Endothelial cell of umbilical vein (primary cell): ENCODE results near the gene ABCG5. TPM values are rescaled to one million over a fixed set of nuclear protein-coding genes. Genes with fewer than 3 reads are reported as not detected.

Experiments
- BruUV-seq: library from RNA; stranded (reverse); fragments of 400-500 nt; replicated peaks from 2 replicates; lab custom pipeline; 2021; lab: Mats Ljungman, UMichigan
- CTCF ChIA-PET: fragments of 300-600, 350-600 bp; sonication (Branson Sonifier 250); formaldehyde crosslinking; loops from one replicate; lab custom pipeline; 2021; ENCODE audit warnings: antibody characterized with exemption, inconsistent platforms; lab: Charles Lee
- POLR2A ChIA-PET: fragments of 300-600, 350-600 bp; sonication (Branson Sonifier 250); formaldehyde crosslinking; loops from one replicate; lab custom pipeline; 2021; ENCODE audit warnings: antibody characterized with exemption, inconsistent platforms; lab: Charles Lee
- DNase-seq: peaks from one replicate; pipeline ENCODE4 v3.0.0-alpha.2; 2011; ENCODE audit warnings: low read depth, low spot score
- FAIRE-seq: peaks from 2 replicates; lab custom pipeline; 2011; peaks lifted over from hg19 to GRCh38; lab: Jason Lieb, UNC
- H2AFZ ChIP-seq: 2 replicates; pipeline ENCODE4 v1.6.0; 2012; ENCODE audit warnings: low read depth, low read length, control low read depth, inconsistent platforms
- H3K27ac ChIP-seq: 2 replicates; pipeline ENCODE4 v1.5.1; 2011; ENCODE audit warnings: low read depth, mild to moderate bottlenecking, control low read depth, low read length, moderate library complexity; ENCODE audit not compliant: insufficient read depth
- H3K27me3 ChIP-seq, 2 experiments: 2 replicates each; pipeline versions ENCODE4 v1.6.0 to v1.6.1; 2011; ENCODE audit warnings: low read length in 2 of 2, mixed read lengths in 1 of 2; ENCODE audit not compliant: control insufficient read depth in 2 of 2, insufficient read depth in 2 of 2
- H3K36me3 ChIP-seq, 2 experiments: 2 replicates in 1 of 2; 3 replicates in 1 of 2; pipeline ENCODE4 v1.5.1; 2011; ENCODE audit warnings: low read length in 2 of 2, mild to moderate bottlenecking in 1 of 2, moderate library complexity in 1 of 2; ENCODE audit not compliant: control insufficient read depth in 2 of 2, insufficient read depth in 2 of 2; ENCODE audit errors: extremely low read depth in 1 of 2
- H3K4me1 ChIP-seq: 3 replicates; pipeline ENCODE4 v1.5.1; 2011; ENCODE audit warnings: mild to moderate bottlenecking, low read length; ENCODE audit not compliant: control insufficient read depth, insufficient read depth; ENCODE audit errors: extremely low read depth
- H3K4me2 ChIP-seq: 2 replicates; pipeline ENCODE4 v1.6.1; 2011; ENCODE audit warnings: low read length, control low read depth, mixed read lengths; ENCODE audit not compliant: insufficient read depth
- H3K4me3 ChIP-seq, 3 experiments: fragments of 200-600 bp in 1 of 3; sonication (generic), shearing (Covaris generic) in 1 of 3; replicated peaks in 1 of 3; 2 replicates each; pipeline ENCODE4 v1.5.1; 2011 to 2016; ENCODE audit warnings: control low read depth in 3 of 3, low read length in 3 of 3, mild to moderate bottlenecking in 2 of 3, inconsistent platforms in 1 of 3, low read depth in 1 of 3, moderate library complexity in 1 of 3; ENCODE audit not compliant: insufficient read depth in 1 of 3
- H3K79me2 ChIP-seq: 2 replicates; pipeline ENCODE4 v1.6.0; 2012; ENCODE audit warnings: low read length, inconsistent platforms; ENCODE audit not compliant: control insufficient read depth, insufficient read depth
- H3K9ac ChIP-seq: replicated peaks from 2 replicates; pipeline ENCODE3; 2011; ENCODE audit warnings: low read length, control low read depth; ENCODE audit not compliant: insufficient read depth; ENCODE audit errors: extremely low read depth
- H3K9me1 ChIP-seq: replicated peaks from 3 replicates; pipeline ENCODE4 v1.6.0; 2011; ENCODE audit warnings: mild to moderate bottlenecking, low read length; ENCODE audit not compliant: control insufficient read depth, insufficient read depth; ENCODE audit errors: extremely low read depth
- H3K9me3 ChIP-seq: replicated peaks from 2 replicates; pipeline ENCODE4 v1.5.1; 2012; ENCODE audit warnings: low read length, inconsistent platforms; ENCODE audit not compliant: control insufficient read depth, insufficient read depth
- H4K20me1 ChIP-seq: replicated peaks from 2 replicates; pipeline ENCODE3; 2011; ENCODE audit warnings: mild to moderate bottlenecking, low read length; ENCODE audit not compliant: control insufficient read depth, insufficient read depth; ENCODE audit errors: extremely low read depth
- CTCF ChIP-seq, 2 donors: IDR thresholded peaks; 1 replicate in 1 of 2; 2 replicates in 1 of 2; pipeline ENCODE4 v1.5.1; 2011; ENCODE audit warnings: low read length in 2 of 2, mild to moderate bottlenecking in 2 of 2, moderate library complexity in 2 of 2, control low read depth in 1 of 2, inconsistent platforms in 1 of 2, low read depth in 1 of 2; ENCODE audit not compliant: insufficient read depth in 1 of 2; ENCODE audit errors: extremely low read depth in 1 of 2
- EZH2 ChIP-seq: IDR thresholded peaks from 2 replicates; pipeline ENCODE4 v1.6.1; 2012; ENCODE audit warnings: borderline replicate concordance, low read depth, mild to moderate bottlenecking, moderate library complexity, low read length, inconsistent platforms; ENCODE audit not compliant: severe bottlenecking
- FOS ChIP-seq: IDR thresholded peaks from 2 replicates; pipeline ENCODE4 v1.6.1; 2011; ENCODE audit warnings: mild to moderate bottlenecking, low read length, moderate library complexity, borderline replicate concordance; ENCODE audit not compliant: insufficient read depth
- GATA2 ChIP-seq: IDR thresholded peaks from 2 replicates; pipeline ENCODE4 v1.7.0; 2011; ENCODE audit warnings: low read depth, mild to moderate bottlenecking, moderate library complexity, mixed read lengths, low read length; ENCODE audit not compliant: insufficient read length, insufficient read depth
- JUN ChIP-seq: IDR thresholded peaks from 2 replicates; pipeline ENCODE4 v1.6.1; 2011; ENCODE audit warnings: borderline replicate concordance, low read depth; ENCODE audit not compliant: insufficient read length, insufficient read depth
- MAX ChIP-seq: IDR thresholded peaks from 2 replicates; pipeline ENCODE4 v1.6.1; 2011; ENCODE audit not compliant: insufficient read depth, insufficient read length
- MYC ChIP-seq: IDR thresholded peaks from one replicate; pipeline ENCODE4 v1.6.1; 2011; ENCODE audit warnings: mild to moderate bottlenecking, low read depth, low read length
- POLR2A ChIP-seq: IDR thresholded peaks from 2 replicates; pipeline ENCODE4 v1.6.1; 2012; ENCODE audit warnings: low read depth, mild to moderate bottlenecking, control low read depth, low read length
- POLR2AphosphoS5 ChIP-seq: IDR thresholded peaks from 2 replicates; pipeline ENCODE4 v1.6.1; 2012; ENCODE audit warnings: low read depth, mild to moderate bottlenecking, control low read depth, low read length, moderate library complexity; ENCODE audit not compliant: insufficient read depth
- dilution Hi-C: fragments of 300-500 bp; cut with MboI; formaldehyde crosslinking; loops from one replicate; pipeline ENCODE4 v1.15.0; 2019; ENCODE audit warnings: low sequenced_read_pairs; ENCODE audit not compliant: extremely low pct_ligation_motif_present
- intact Hi-C: fragments of 100-400 bp; cut with micrococcal nuclease; formaldehyde crosslinking; loops from one replicate; pipeline ENCODE4 v1.10.0; 2022
- polyA plus RNA-seq, 4 experiments: library from polyadenylated mRNA; depleted of rRNA in 3 of 4; stranded (reverse) in 3 of 4; unstranded in 1 of 4; fragments of >200 nt; gene quantifications; 2 replicates each; pipeline versions ENCODE4 v1.2.1 to v1.2.3, GENCODE V29; 2011 to 2012; ENCODE audit warnings: missing spikeins in 1 of 4
- total RNA-seq: library from RNA; stranded (reverse); gene quantifications from 2 replicates; pipeline ENCODE4 v1.2.3, GENCODE V29; 2021

ABCG5 gene
- total and polyA plus RNA-seq, 2 donors (not counting 3 experiments of a cell fraction or from before 2014, with no cell fraction given) = not detected

- TF ChIP-seq FOS (no peak), MAX (no peak), GATA2 (no peak), JUN (no peak), MYC (no peak), CTCF (IDR thresholded peaks at IDR 0.05; ENCODE audit: extremely low read depth in 1 of 2, insufficient read depth in 1 of 2, low read depth in 1 of 2, low read length in 2 of 2) (no peak), POLR2AphosphoS5 (no peak), POLR2A (no peak), EZH2 (no peak)
- no peaks in the 10 kb centered on the region for H3K4me1 ChIP-seq
- H3K4me3 ChIP-seq = no peak overlapping the region
- no peak overlapping the region for H2AFZ ChIP-seq
- H4K20me1 ChIP-seq = no peaks in the 10 kb centered on the region
- H3K9me3 ChIP-seq = no peaks in the 10 kb centered on the region
- H3K9ac ChIP-seq = no peak overlapping the region
- no peak for DNase-seq
- H3K36me3 ChIP-seq = peaks cover 2 to 3% of the 10 kb centered on the region in 2 experiments
- peaks cover 0 to 2% of the 10 kb centered on the region in 2 experiments for H3K27me3 ChIP-seq
- H3K9me1 ChIP-seq = no peaks in the 10 kb centered on the region
- no peak for FAIRE-seq
- POLR2A ChIA-PET = interaction anchor here (0.9 kb wide), 1 partner anchor 246 kb away, joined by 3 read pairs; no protein-coding TSS in a partner anchor
- H3K27ac ChIP-seq = no peak overlapping the region
- no TSS peak for BruUV-seq
- CTCF ChIA-PET = interaction anchor here (1.4 kb wide), 1 partner anchor 277 kb away, joined by 3 read pairs; no protein-coding TSS in a partner anchor
- intact Hi-C loops (no loop called here), dilution Hi-C loops (no loop called here)
- H3K4me2 ChIP-seq = no peak overlapping the region
- H3K79me2 ChIP-seq = no peaks in the 10 kb centered on the region
These were observed 43.7 kb upstream of the ABCG5 start for GRCh38 chr2:43882312-43882711.
